A549 (cell line): ENCODE results near the gene GPM6B. TPM values are rescaled to one million over a fixed set of nuclear protein-coding genes. Genes with fewer than 3 reads are reported as not detected.

Experiments
- ATAC-seq, 2 experiments: fragments of 200-7000 bp in 1 of 2; fragments of >200 bp in 1 of 2; cut with Nextera tagmentation in 1 of 2; cut with Tn5 transposase in 1 of 2; 3 replicates each; pipeline versions ENCODE4 v1.8.0 to v1.9.1; 2018 to 2020; ENCODE audit warnings: mild to moderate bottlenecking in 1 of 2, moderate library complexity in 1 of 2
- CTCF ChIA-PET: fragments of 300-600 bp; sonication (Branson Sonifier 250); formaldehyde crosslinking; extraction: SDS; loops from one replicate; lab custom pipeline; 2021; ENCODE audit warnings: antibody characterized with exemption, inconsistent platforms; lab: Yijun Ruan, JAX
- POLR2A ChIA-PET: fragments of 350-600 bp; formaldehyde crosslinking; extraction: SDS; loops from one replicate; lab custom pipeline; 2021; ENCODE audit warnings: antibody characterized with exemption, inconsistent platforms; lab: Yijun Ruan, JAX
- DNase-seq, 2 experiments: peaks; one replicate each; pipeline versions ENCODE4 v3.0.0 to v3.0.0-alpha.2; 2011 to 2016; ENCODE audit warnings: low read depth in 1 of 2, low spot score in 1 of 2
- FAIRE-seq: peaks from 2 replicates; lab custom pipeline; 2011; peaks lifted over from hg19 to GRCh38; lab: Jason Lieb, UNC
- H3K27ac ChIP-seq, 2 experiments: fragments of >200 bp; sonication (Bioruptor Twin); formaldehyde crosslinking; 3 replicates each; pipeline ENCODE4 v1.5.1; 2016 to 2017
- H3K4me1 ChIP-seq: fragments of >200 bp; sonication (Bioruptor Twin); formaldehyde crosslinking; 3 replicates; pipeline ENCODE4 v1.6.1; 2016
- H3K4me2 ChIP-seq: fragments of >200 bp; sonication (Bioruptor Twin); formaldehyde crosslinking; 3 replicates; pipeline ENCODE4 v1.6.1; 2016
- H3K4me3 ChIP-seq: fragments of >200 bp; sonication (Bioruptor Twin); formaldehyde crosslinking; 3 replicates; pipeline ENCODE4 v1.5.1; 2016
- H3K9me3 ChIP-seq: fragments of >200 bp; sonication (Bioruptor Twin); formaldehyde crosslinking; 3 replicates; pipeline ENCODE4 v1.6.1; 2016
- CEBPB ChIP-seq, 2 experiments: fragments of >200 bp in 1 of 2; sonication (Bioruptor Twin) in 1 of 2; formaldehyde crosslinking in 1 of 2; IDR thresholded peaks; 2 replicates each; pipeline ENCODE4 v1.6.1; 2012 to 2016
- CHD2 ChIP-seq: fragments of 150-350 bp; IDR thresholded peaks from 2 replicates; pipeline ENCODE4 v1.6.1; 2014; ENCODE audit warnings: low read length; ENCODE audit not compliant: partially characterized antibody
- CTCF ChIP-seq: fragments of >200 bp; sonication (Bioruptor Twin); formaldehyde crosslinking; IDR thresholded peaks from 3 replicates; pipeline ENCODE4 v1.5.1; 2016
- E2F6 ChIP-seq: IDR thresholded peaks from 2 replicates; pipeline ENCODE4 v1.6.1; 2012; ENCODE audit warnings: low read depth, borderline replicate concordance
- EHF ChIP-seq: fragments of 250-450 bp; sonication (Bioruptor Pico); IDR thresholded peaks from 2 replicates; pipeline ENCODE4 v1.5.0; 2020; ENCODE audit warnings: mild to moderate bottlenecking
- FOSB ChIP-seq: fragments of 250-450 bp; sonication (Bioruptor Pico); IDR thresholded peaks from 2 replicates; pipeline ENCODE4 v1.5.0; 2020; ENCODE audit warnings: mild to moderate bottlenecking, moderate library complexity
- FOSL2 ChIP-seq, 2 experiments: fragments of 450-650 bp in 1 of 2; fragments of >200 bp in 1 of 2; sonication (Bioruptor Twin) in 1 of 2; formaldehyde crosslinking; IDR thresholded peaks; 2 replicates each; pipeline versions ENCODE4 v1.5.0 to v1.6.1; 2016 to 2020; ENCODE audit warnings: mild to moderate bottlenecking in 1 of 2, moderate library complexity in 1 of 2
- FOXS1 ChIP-seq: fragments of 250-450 bp; sonication (Bioruptor Pico); IDR thresholded peaks from 2 replicates; pipeline ENCODE4 v1.5.0; 2020; ENCODE audit warnings: mild to moderate bottlenecking, moderate library complexity
- GATA3 ChIP-seq: IDR thresholded peaks from 2 replicates; pipeline ENCODE4 v1.6.1; 2012; ENCODE audit warnings: borderline replicate concordance
- HEYL ChIP-seq: fragments of 250-450 bp; sonication (Bioruptor Pico); IDR thresholded peaks from 2 replicates; pipeline ENCODE4 v1.8.0; 2021; ENCODE audit warnings: mild to moderate bottlenecking, moderate library complexity
- JUNB ChIP-seq: fragments of >200 bp; sonication (Bioruptor Twin); formaldehyde crosslinking; IDR thresholded peaks from 2 replicates; pipeline ENCODE4 v1.6.1; 2016
- KDM1A ChIP-seq: fragments of 200-600 bp; sonication (generic); IDR thresholded peaks from 2 replicates; pipeline ENCODE4 v1.6.1; 2016; ENCODE audit warnings: low read depth, mild to moderate bottlenecking
- MAFK ChIP-seq: fragments of 450-650 bp; IDR thresholded peaks from 2 replicates; pipeline ENCODE4 v1.6.1; 2014; ENCODE audit not compliant: partially characterized antibody
- MAX ChIP-seq: IDR thresholded peaks from 2 replicates; pipeline ENCODE4 v1.6.1; 2012
- MYC ChIP-seq: IDR thresholded peaks from 2 replicates; pipeline ENCODE4 v1.6.1; 2012; ENCODE audit warnings: mild to moderate bottlenecking, inconsistent platforms, low read length, improper control_type of control experiment, borderline replicate concordance
- PBX3 ChIP-seq: IDR thresholded peaks from 2 replicates; pipeline ENCODE4 v1.6.1; 2012
- POLR2AphosphoS2 ChIP-seq: conservative IDR thresholded peaks from 2 replicates; pipeline ENCODE4 v1.6.1; 2012; ENCODE audit warnings: low read length, improper control_type of control experiment, inconsistent platforms
- RAD21 ChIP-seq, 2 experiments: fragments of >200 bp in 1 of 2; sonication (Bioruptor Twin) in 1 of 2; formaldehyde crosslinking in 1 of 2; IDR thresholded peaks in 1 of 2; conservative IDR thresholded peaks in 1 of 2; 2 replicates in 1 of 2; 3 replicates in 1 of 2; pipeline ENCODE4 v1.6.1; 2012 to 2018; ENCODE audit warnings: inconsistent platforms in 1 of 2
- RFX5 ChIP-seq: fragments of 450-650 bp; IDR thresholded peaks from 2 replicates; pipeline ENCODE4 v1.7.1; 2014; ENCODE audit warnings: antibody characterized with exemption, mild to moderate bottlenecking, moderate library complexity
- SMC3 ChIP-seq: fragments of >200 bp; sonication (Bioruptor Twin); formaldehyde crosslinking; IDR thresholded peaks from 3 replicates; pipeline ENCODE4 v1.6.1; 2018; ENCODE audit warnings: inconsistent platforms
- TP53 ChIP-seq: fragments of 250-450 bp; sonication (Bioruptor Pico); IDR thresholded peaks from 2 replicates; pipeline ENCODE4 v1.5.0; 2021; ENCODE audit warnings: mild to moderate bottlenecking, moderate library complexity
- ZNF302 ChIP-seq: fragments of 250-450 bp; sonication (Bioruptor Pico); IDR thresholded peaks from 2 replicates; pipeline ENCODE4 v1.9.0; 2021; ENCODE audit warnings: inconsistent platforms, mild to moderate bottlenecking, moderate library complexity
- ZSCAN20 ChIP-seq: fragments of 250-450 bp; sonication (Bioruptor Pico); IDR thresholded peaks from 2 replicates; pipeline ENCODE4 v1.8.0; 2022; ENCODE audit warnings: mild to moderate bottlenecking, moderate library complexity
- WGBS: methylation state at CpG from one replicate; pipeline ENCODE4 v1.1.6; 2017; ENCODE audit errors: missing lambda C conversion rate; 5-methylcytosine and 5-hydroxymethylcytosine counted together
- polyA plus RNA-seq, 4 experiments: library from polyadenylated mRNA; depleted of rRNA in 3 of 4; stranded (reverse); fragments of >200 nt; fragmentation: RNase III in 1 of 4; extraction: RNeasy Plus Mini Kit Qiagen cat#74134 plus additional on column Dnase treatment in 1 of 4; gene quantifications; 2 replicates in 3 of 4; 3 replicates in 1 of 4; pipeline ENCODE4 v1.2.3, GENCODE V29; 2011 to 2017

Gene GPM6B
- polyA plus RNA-seq, 2 of the 4 experiments (the other 2 are of a cell fraction) = 0.05 to 0.10 TPM

GRCh38 chrX:13750812-13751211, 66.1 kb downstream of the GPM6B start (continued):
- TF ChIP-seq HEYL (CRISPR knock-in tag) = no peak

- H3K4me1 ChIP-seq = no peaks in the 10 kb centered on the region
- ChIA-PET CTCF (interaction anchor here (1.0 to 4.8 kb wide), 12 partner anchors 10 to 283 kb away, joined by 3 to 28 read pairs (median 6); partner anchors contain the start of genes GEMIN8, OFD1 and TRAPPC2), POLR2A (no interaction called here)
- DNase-seq (peak; percentile 46 to 69), FAIRE-seq (peak; percentile 94), ATAC-seq (peak; percentile 70 to 84; a peak in 5 of 6 replicates)
- no peak overlapping the region for H3K27ac ChIP-seq
- TF ChIP-seq MAFK = peak; percentile 95
- peak; percentile 60 for TF ChIP-seq CTCF
- peak; percentile 47 to 56 for TF ChIP-seq RAD21 (conservative IDR thresholded peaks at IDR 0.05 in 1 of 2, IDR thresholded peaks at IDR 0.05 in 1 of 2)
- no peak for TF ChIP-seq EHF (CRISPR knock-in tag)
- TF ChIP-seq FOSB = no peak
- TF ChIP-seq MAX = no peak
- TF ChIP-seq HEYL (CRISPR knock-in tag) = no peak
- no peak for TF ChIP-seq FOSL2 (IDR thresholded peaks at IDR 0.05)
- TF ChIP-seq FOSL2 (CRISPR knock-in tag; IDR thresholded peaks at IDR 0.05) = no peak
- no peak for TF ChIP-seq GATA3
- TF ChIP-seq E2F6 = no peak
- TF ChIP-seq SMC3 = peak; percentile 66
- no peak for TF ChIP-seq CEBPB (IDR thresholded peaks at IDR 0.05)
- no peaks in the 10 kb centered on the region for H3K9me3 ChIP-seq
- H3K4me2 ChIP-seq = no peak overlapping the region
- H3K4me3 ChIP-seq = no peak overlapping the region
Measured at GRCh38 chrX:13750204-13750603, 66.7 kb downstream of the GPM6B start.

- ChIA-PET POLR2A (no interaction called here), CTCF (interaction anchor here (0.7 to 4.8 kb wide), 10 partner anchors 9 to 725 kb away, joined by 3 to 28 read pairs (median 4); no protein-coding TSS in a partner anchor)
- Histone ChIP-seq H3K4me3 (no peak overlapping the region), H3K4me1 (no peaks in the 10 kb centered on the region), H3K4me2 (no peak overlapping the region), H3K9me3 (no peaks in the 10 kb centered on the region), H3K27ac (no peak overlapping the region)
- TF ChIP-seq JUNB (no peak), MAFK (peak; percentile 4)
- no peak for FAIRE-seq
- no peak for DNase-seq
- 94% methylated on average over 3 of the region's 3 CpGs for whole genome bisulfite sequencing
- no peak for ATAC-seq
Measured at GRCh38 chrX:13748486-13748885, 68.4 kb downstream of the GPM6B start.

- TF ChIP-seq CHD2 (no peak), FOXS1 (CRISPR knock-in tag) (no peak), SMC3 (peak; percentile 34; the same call in 2 of the 3 replicates), RFX5 (no peak), PBX3 (no peak), KDM1A (no peak), ZSCAN20 (CRISPR knock-in tag) (no peak), MYC (no peak), ZNF302 (CRISPR knock-in tag) (no peak), CTCF (peak; percentile 47), RAD21 (conservative IDR thresholded peaks at IDR 0.05 in 1 of 2, IDR thresholded peaks at IDR 0.05 in 1 of 2) (peak; percentile 43 to 49; a peak in 4 of 5 replicates), TP53 (CRISPR knock-in tag) (no peak), POLR2AphosphoS2 (no peak)
- H3K27ac ChIP-seq = no peak overlapping the region
- no peak overlapping the region for H3K4me3 ChIP-seq
- no peaks in the 10 kb centered on the region for H3K4me1 ChIP-seq
- peak; percentile 18 to 56 for DNase-seq
- ChIA-PET CTCF (interaction anchor here (0.6 to 4.8 kb wide), 11 partner anchors 11 to 285 kb away, joined by 3 to 28 read pairs (median 4); no protein-coding TSS in a partner anchor), POLR2A (no interaction called here)
- 31% methylated on average over 2 of the region's 2 CpGs for WGBS
- no peak overlapping the region for H3K4me2 ChIP-seq
- ATAC-seq = peak; percentile 76 to 86
- FAIRE-seq = peak; percentile 96
- no peaks in the 10 kb centered on the region for H3K9me3 ChIP-seq
Measured at GRCh38 chrX:13747836-13748235, 69.1 kb downstream of the GPM6B start.
